Right cardiac atrium (tissue), 5 donors: ENCODE results near the gene SUSD6. TPM values are rescaled to one million over a fixed set of nuclear protein-coding genes. Genes with fewer than 3 reads are reported as not detected.

Source experiments
- ATAC-seq, 2 donors: fragments of 200-7000 bp; cut with Tn5 transposase; one replicate each; pipeline versions ENCODE4 v1.8.0 to v1.9.1; 2020; ENCODE audit warnings: moderate library complexity in 2 of 2, mild to moderate bottlenecking in 1 of 2
- DNase-seq, 3 donors: peaks; one replicate each; pipeline ENCODE4 v3.0.0-alpha.2; 2020
- H3K27ac ChIP-seq: one replicate; pipeline ENCODE4 v1.5.1; 2013; ENCODE audit warnings: mild to moderate bottlenecking, low read length, control low read depth, moderate library complexity
- H3K27me3 ChIP-seq: one replicate; pipeline ENCODE4 v1.6.1; 2013; ENCODE audit not compliant: control insufficient read depth, insufficient read depth
- H3K4me1 ChIP-seq: one replicate; pipeline ENCODE4 v1.6.1; 2013; ENCODE audit warnings: low read length; ENCODE audit not compliant: control insufficient read depth, insufficient read depth
- H3K4me3 ChIP-seq: one replicate; pipeline ENCODE4 v1.5.1; 2013; ENCODE audit warnings: low read length, control low read depth
- H3K9me3 ChIP-seq: one replicate; pipeline ENCODE4 v1.6.1; 2013; ENCODE audit warnings: low read length; ENCODE audit not compliant: control insufficient read depth
- WGBS: extraction: QIAGEN DNeasy Blood & Tissue Kit; methylation state at CpG from one replicate; pipeline ENCODE4 v1.1.7; 2013; 5-methylcytosine and 5-hydroxymethylcytosine counted together
- intact Hi-C, 4 donors: fragments of 100-400 bp; cut with DNase I; formaldehyde crosslinking; loops; one replicate each; pipeline versions ENCODE4 v1.11.0 to v1.14.0; 2022 to 2023
- polyA plus RNA-seq: library from polyadenylated mRNA; stranded (reverse); fragments of 200-250 nt; gene quantifications from one replicate; pipeline ENCODE4 v1.2.3, GENCODE V29; 2013
- total RNA-seq, 4 donors: library from RNA; stranded (reverse); fragmentation: NEBNext Ultra II Directional; extraction: Animal tissue kit (Norgen Biotek cat#: 25700); gene quantifications; one replicate each; pipeline ENCODE4 v1.2.1, GENCODE V29; 2021
- donor health status: healthy with polysubstance abuse.
- donor health status: DM: no; HTN: yes; CAD: no.
- donor health status: DM: no; HTN: no; CAD: no.
- donor health status: DM: no; HTN: yes; CAD: no; lungs with severe emphysema.
- donor health status: DM: yes; HTN: yes; CAD: no.

SUSD6 gene
- total and polyA plus RNA-seq, 5 donors, result 9.1 to 25.9 (median 22.0) TPM

GRCh38 chr14:69612014-69612782 lies 802 bp downstream of the SUSD6 start:
- ATAC-seq, result peak in 1 of 2 donors; percentile 22
- intact Hi-C loops, result loop anchor here in 1 of 4 donors (5.0 kb wide), 1 partner anchor 100 kb away; no protein-coding TSS in a partner anchor
- Histone ChIP-seq H3K4me1 (peaks cover 20% of the 10 kb centered on the region), H3K9me3 (no peaks in the 10 kb centered on the region), H3K4me3 (peak overlapping the region; percentile 98), H3K27me3 (no peaks in the 10 kb centered on the region), H3K27ac (peak overlapping the region; percentile 100)
- DNase-seq, result peak; percentile 31 to 70 (median 69)
- WGBS, result under 1% methylated on average over 47 of the region's 47 CpGs

GRCh38 chr14:69612783-69613130 lies 1.4 kb downstream of the SUSD6 start:
- Histone ChIP-seq H3K4me1 (peaks cover 22% of the 10 kb centered on the region), H3K27me3 (no peaks in the 10 kb centered on the region), H3K27ac (peak overlapping the region; percentile 100), H3K4me3 (peak overlapping the region; percentile 98), H3K9me3 (no peaks in the 10 kb centered on the region)
- ATAC-seq (no peak), DNase-seq (no peak)
- intact Hi-C loops, result loop anchor here in 1 of 4 donors (5.0 kb wide), 1 partner anchor 100 kb away; no protein-coding TSS in a partner anchor
- 18% methylated on average over 2 of the region's 2 CpGs for WGBS

- no peak overlapping the region for H3K27ac ChIP-seq
- DNase-seq (no peak), ATAC-seq (no peak)
- peaks cover 25% of the 10 kb centered on the region for H3K4me1 ChIP-seq
- H3K9me3 ChIP-seq, result no peaks in the 10 kb centered on the region
- 74% methylated on average over 4 of the region's 4 CpGs for WGBS
- H3K27me3 ChIP-seq, result no peaks in the 10 kb centered on the region
- peak overlapping the region; percentile 98 for H3K4me3 ChIP-seq
- intact Hi-C loops, result loop anchor here in 1 of 4 donors (5.0 kb wide), 1 partner anchor 99 kb away; no protein-coding TSS in a partner anchor
Measured at GRCh38 chr14:69613312-69614073, 2.1 kb downstream of the SUSD6 start.

GRCh38 chr14:69614592-69614991 lies 3.2 kb downstream of the SUSD6 start:
- Histone ChIP-seq H3K4me3 (no peak overlapping the region), H3K4me1 (peaks cover 29% of the 10 kb centered on the region), H3K27me3 (no peaks in the 10 kb centered on the region), H3K9me3 (no peaks in the 10 kb centered on the region), H3K27ac (peak overlapping the region; percentile 86)
- intact Hi-C loops, result loop anchor here in 1 of 4 donors (5.0 kb wide), 1 partner anchor 98 kb away; no protein-coding TSS in a partner anchor
- ATAC-seq (no peak), DNase-seq (peak in 1 of 3 donors; percentile 31)
- 45% methylated on average over 2 of the region's 2 CpGs for WGBS

- ATAC-seq (no peak), DNase-seq (no peak)
- Histone ChIP-seq H3K9me3 (no peaks in the 10 kb centered on the region), H3K27me3 (no peaks in the 10 kb centered on the region), H3K4me3 (no peak overlapping the region), H3K27ac (peak overlapping the region; percentile 86), H3K4me1 (peaks cover 33% of the 10 kb centered on the region)
- intact Hi-C loops, result loop anchor here in 1 of 4 donors (5.0 kb wide), 1 partner anchor 97 kb away; no protein-coding TSS in a partner anchor
- 60% methylated on average over 5 of the region's 5 CpGs for WGBS
Measured at GRCh38 chr14:69615121-69615495, 3.7 kb downstream of the SUSD6 start.

- H3K27me3 ChIP-seq, result no peaks in the 10 kb centered on the region
- ATAC-seq, result peak; percentile 39 to 54
- H3K4me1 ChIP-seq, result peaks cover 26% of the 10 kb centered on the region
- H3K9me3 ChIP-seq, result no peaks in the 10 kb centered on the region
- intact Hi-C loops, result loop anchor here in 1 of 4 donors (5.0 kb wide), 1 partner anchor 97 kb away; no protein-coding TSS in a partner anchor
- peak overlapping the region; percentile 86 for H3K27ac ChIP-seq
- H3K4me3 ChIP-seq, result peak overlapping the region; percentile 22
- DNase-seq, result peak in 2 of 3 donors; percentile 47 to 67
- WGBS, result 26% methylated on average over 9 of the region's 9 CpGs
Measured at GRCh38 chr14:69615496-69616407, 4.4 kb downstream of the SUSD6 start.

- Histone ChIP-seq H3K27ac (peak overlapping the region; percentile 86), H3K27me3 (no peaks in the 10 kb centered on the region), H3K4me3 (no peak overlapping the region), H3K9me3 (no peaks in the 10 kb centered on the region), H3K4me1 (peaks cover 26% of the 10 kb centered on the region)
- 47% methylated on average over 1 of the region's 1 CpG for WGBS
- DNase-seq (no peak), ATAC-seq (no peak)
- intact Hi-C loops, result loop anchor here in 1 of 4 donors (5.0 kb wide), 1 partner anchor 96 kb away; no protein-coding TSS in a partner anchor
Measured at GRCh38 chr14:69616408-69616773, 5.0 kb downstream of the SUSD6 start.

GRCh38 chr14:69617796-69618195 lies 6.4 kb downstream of the SUSD6 start:
- intact Hi-C loops, result loop anchor here in 1 of 4 donors (5.0 kb wide), 1 partner anchor 95 kb away; no protein-coding TSS in a partner anchor
- 43% methylated on average over 1 of the region's 1 CpG for WGBS

GRCh38 chr14:69619012-69619411 lies 7.6 kb downstream of the SUSD6 start:
- H3K9me3 ChIP-seq, result no peaks in the 10 kb centered on the region
- H3K4me1 ChIP-seq, result peaks cover 23% of the 10 kb centered on the region
- intact Hi-C loops, result loop anchor here in 1 of 4 donors (5.0 kb wide), 1 partner anchor 93 kb away; no protein-coding TSS in a partner anchor
- H3K4me3 ChIP-seq, result no peak overlapping the region
- ATAC-seq (no peak), DNase-seq (no peak)
- H3K27ac ChIP-seq, result no peak overlapping the region
- WGBS, result 56% methylated on average over 4 of the region's 4 CpGs
- no peaks in the 10 kb centered on the region for H3K27me3 ChIP-seq

More at GRCh38 chr14:69617796-69618195, 6.4 kb downstream of the SUSD6 start:
- Histone ChIP-seq H3K27ac (no peak overlapping the region), H3K4me3 (no peak overlapping the region), H3K9me3 (no peaks in the 10 kb centered on the region), H3K4me1 (peaks cover 26% of the 10 kb centered on the region), H3K27me3 (no peaks in the 10 kb centered on the region)
- ATAC-seq, result no peak
- DNase-seq, result no peak

- WGBS, result 74% methylated on average over 5 of the region's 5 CpGs
- ATAC-seq (no peak), DNase-seq (no peak)
- intact Hi-C loops, result no loop called here
- Histone ChIP-seq H3K27ac (no peak overlapping the region), H3K4me3 (no peak overlapping the region), H3K4me1 (peaks cover 17% of the 10 kb centered on the region), H3K27me3 (no peaks in the 10 kb centered on the region), H3K9me3 (no peaks in the 10 kb centered on the region)
Measured at GRCh38 chr14:69620211-69620611, 8.8 kb downstream of the SUSD6 start.
